Body of pancreas (tissue), 4 donors: ENCODE measurements around the gene TNS3.

Experiments
- CTCF ChIP-seq, 7 experiments: fragments of 450-650 bp in 4 of 7; fragments of 200-600 bp in 3 of 7; sonication (generic) in 3 of 7; IDR thresholded peaks; one replicate each; pipeline ENCODE4 v1.5.1; 2016 to 2019; ENCODE audit warnings: antibody characterized with exemption in 7 of 7
- POLR2A ChIP-seq, 3 donors: fragments of 450-650 bp; IDR thresholded peaks; one replicate each; pipeline ENCODE4 v1.6.1; 2016; ENCODE audit warnings: antibody characterized with exemption in 3 of 3, mild to moderate bottlenecking in 2 of 3

- TF ChIP-seq POLR2A (IDR thresholded peaks at IDR 0.05) (no peak), CTCF (IDR thresholded peaks at IDR 0.05) (no peak)
These were observed 68.1 kb downstream of the TNS3 start for GRCh38 chr7:47513741-47514241.
